CMK (cell line): ENCODE data around the gene IGFLR1.

ENCODE experiments used
- DNase-seq: peaks from one replicate; pipeline ENCODE4 v3.0.0-alpha.2; 2010; ENCODE audit warnings: low read depth

The IGFLR1 gene

DNA sequence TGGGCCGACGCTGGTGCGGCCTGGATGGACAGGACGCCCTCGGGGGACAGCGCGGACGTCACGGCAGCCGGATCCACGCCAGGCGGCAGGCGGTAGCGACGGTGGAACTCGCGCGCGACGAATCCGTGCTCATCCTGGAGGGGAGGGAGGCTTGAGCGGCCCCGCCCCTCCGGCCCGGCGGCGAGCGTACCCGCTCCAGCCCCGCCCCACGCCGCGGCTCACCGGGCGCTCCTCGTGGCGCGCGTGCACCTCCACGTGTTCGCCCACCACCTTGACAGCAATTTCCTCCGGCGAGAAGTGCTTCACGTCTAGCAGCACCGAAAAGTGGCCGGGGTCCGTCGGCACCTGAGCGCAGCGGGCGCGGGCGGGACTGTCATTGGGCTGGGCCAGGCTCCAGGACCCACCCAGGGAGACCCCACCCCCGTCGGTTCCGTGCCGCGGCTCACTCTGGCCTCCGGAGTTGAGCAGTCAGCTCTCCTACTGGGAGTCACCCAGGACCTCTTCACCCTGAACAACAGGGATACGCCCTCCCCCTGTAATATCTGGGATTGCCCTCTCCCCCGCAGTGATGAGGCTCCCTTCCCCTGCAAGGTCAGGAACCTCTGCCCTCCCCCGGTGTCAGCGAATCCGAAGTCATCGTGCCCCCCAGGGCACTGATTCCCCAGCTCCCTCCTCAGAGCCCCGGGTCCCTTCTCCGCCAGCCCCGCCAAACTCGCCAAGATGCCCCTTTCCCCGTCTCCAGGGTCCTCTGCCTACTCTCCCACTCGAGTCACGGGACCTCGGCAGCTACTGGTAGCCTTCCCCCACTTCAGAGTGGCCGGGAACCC lies 13.5 kb upstream of the IGFLR1 start:
- DNase-seq = no peak

DNA sequence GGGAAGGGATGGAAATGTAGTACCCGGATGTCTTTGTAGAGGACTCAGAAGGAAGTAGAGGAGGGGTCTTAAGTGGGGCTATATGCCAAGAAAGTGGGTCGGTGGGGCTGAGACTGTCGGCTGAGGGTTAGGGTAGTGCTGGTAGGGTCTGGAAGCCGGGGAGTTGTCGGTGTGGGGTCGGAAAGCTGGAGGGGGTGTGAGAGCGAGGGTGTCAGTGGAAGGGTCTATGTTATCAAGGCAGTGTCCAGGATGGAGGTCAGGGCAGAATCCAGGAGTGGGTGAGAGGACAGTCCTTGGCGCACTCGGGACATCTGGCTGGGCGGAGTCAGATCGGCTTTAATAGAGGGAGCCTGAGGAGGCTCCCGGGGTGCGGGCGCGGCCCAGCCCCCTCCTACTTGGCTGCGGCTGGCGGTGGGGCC lies 12.9 kb upstream of the IGFLR1 start:
- no peak for DNase-seq

DNA sequence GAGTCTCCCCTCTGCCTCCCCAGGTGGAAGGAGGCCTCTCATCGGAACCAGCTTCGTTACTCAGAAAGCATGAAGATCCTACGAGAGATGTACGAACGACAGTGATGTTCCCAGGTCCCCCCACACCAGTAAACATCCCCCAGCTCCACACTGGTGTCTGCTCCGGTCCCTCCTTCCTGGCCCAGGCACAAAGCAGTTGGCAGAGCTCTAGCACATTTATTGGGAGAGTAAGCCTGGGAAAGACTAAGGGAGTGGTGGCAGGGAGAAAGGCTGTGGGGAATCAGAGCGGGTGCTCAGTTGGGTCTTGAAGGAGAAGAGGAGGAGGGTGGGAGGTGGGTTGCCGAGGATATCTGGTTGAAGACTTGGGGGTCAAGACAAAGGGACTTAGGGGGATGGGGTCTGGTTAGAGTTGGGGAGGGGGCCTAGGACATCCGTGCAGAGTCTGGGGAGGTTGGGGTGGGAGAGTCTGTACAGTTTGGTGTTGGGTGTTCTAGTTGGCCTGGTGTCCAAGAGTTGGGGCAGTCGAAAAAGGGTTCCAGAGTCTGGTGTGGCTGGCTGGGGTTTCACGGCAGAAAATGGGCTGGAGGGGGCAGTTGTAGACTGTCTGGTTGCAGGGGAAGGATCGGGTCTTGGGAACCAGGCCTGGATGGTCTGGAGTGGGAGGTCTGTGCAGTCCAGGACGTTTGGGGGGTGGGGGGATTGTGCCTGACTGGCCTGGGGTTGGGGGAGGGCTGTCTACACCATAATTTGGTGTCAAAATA lies 12.3 kb upstream of the IGFLR1 start:
- DNase-seq = no peak

DNA sequence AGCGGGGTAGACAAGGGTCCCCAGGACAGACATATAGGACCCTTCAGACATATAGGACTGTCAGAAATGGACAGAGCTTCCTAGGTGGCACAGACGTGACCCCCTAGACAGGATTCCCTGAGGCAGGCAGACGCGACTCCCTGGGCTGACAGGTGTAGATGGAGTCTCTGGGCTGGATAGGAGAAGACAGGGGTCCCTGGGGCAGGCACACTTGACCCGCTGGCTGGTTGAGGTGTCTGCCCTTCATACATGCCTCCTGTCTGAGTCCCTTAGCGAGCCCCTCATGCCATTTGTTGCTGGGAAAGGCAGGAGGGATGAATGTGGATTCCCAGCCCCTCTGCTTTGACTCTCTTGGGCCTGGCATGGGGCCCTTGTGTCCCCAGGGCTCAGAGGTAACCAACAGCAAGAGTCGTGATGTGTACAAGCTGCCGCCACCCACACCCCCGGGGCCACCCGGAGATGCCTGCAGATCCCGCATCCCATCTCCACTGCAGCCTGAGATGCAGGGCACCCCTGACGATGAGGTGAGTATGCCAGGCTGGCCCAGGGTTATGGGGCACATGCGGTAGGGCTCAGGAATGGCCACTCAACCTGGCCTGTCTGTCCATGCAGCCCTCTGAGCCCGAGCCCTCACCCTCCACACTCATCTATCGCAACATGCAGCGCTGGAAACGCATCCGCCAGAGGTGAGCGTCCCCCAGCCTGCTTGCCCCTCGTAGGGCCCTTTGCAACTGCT lies 11.6 kb upstream of the IGFLR1 start:
- no peak for DNase-seq

DNA sequence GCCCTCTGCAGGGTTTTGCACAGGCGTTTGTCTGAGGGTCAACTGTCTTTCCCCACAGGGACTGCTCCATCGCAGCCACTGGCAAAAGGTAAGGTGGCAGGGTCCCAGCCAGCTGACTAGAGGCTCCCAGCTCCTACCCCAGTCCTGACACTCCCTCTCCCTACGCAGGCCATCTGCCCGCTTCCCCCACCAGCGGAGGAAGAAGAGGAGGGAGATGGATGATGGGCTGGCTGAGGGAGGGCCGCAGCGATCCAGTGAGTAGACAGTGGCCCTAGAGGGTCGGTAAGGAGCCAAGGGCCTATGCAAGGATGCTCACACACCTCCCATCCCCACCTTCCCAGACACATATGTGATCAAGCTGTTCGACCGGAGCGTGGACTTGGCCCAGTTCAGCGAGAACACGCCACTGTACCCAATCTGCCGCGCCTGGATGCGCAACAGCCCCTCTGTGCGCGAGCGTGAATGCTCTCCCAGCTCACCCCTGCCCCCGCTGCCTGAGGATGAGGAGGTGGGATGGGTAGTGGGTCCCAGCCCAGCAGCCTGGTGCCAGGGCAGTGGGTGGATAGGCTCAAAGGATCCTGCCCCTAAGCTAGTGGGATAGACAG lies 10.6 kb upstream of the IGFLR1 start:
- DNase-seq = no peak

DNA sequence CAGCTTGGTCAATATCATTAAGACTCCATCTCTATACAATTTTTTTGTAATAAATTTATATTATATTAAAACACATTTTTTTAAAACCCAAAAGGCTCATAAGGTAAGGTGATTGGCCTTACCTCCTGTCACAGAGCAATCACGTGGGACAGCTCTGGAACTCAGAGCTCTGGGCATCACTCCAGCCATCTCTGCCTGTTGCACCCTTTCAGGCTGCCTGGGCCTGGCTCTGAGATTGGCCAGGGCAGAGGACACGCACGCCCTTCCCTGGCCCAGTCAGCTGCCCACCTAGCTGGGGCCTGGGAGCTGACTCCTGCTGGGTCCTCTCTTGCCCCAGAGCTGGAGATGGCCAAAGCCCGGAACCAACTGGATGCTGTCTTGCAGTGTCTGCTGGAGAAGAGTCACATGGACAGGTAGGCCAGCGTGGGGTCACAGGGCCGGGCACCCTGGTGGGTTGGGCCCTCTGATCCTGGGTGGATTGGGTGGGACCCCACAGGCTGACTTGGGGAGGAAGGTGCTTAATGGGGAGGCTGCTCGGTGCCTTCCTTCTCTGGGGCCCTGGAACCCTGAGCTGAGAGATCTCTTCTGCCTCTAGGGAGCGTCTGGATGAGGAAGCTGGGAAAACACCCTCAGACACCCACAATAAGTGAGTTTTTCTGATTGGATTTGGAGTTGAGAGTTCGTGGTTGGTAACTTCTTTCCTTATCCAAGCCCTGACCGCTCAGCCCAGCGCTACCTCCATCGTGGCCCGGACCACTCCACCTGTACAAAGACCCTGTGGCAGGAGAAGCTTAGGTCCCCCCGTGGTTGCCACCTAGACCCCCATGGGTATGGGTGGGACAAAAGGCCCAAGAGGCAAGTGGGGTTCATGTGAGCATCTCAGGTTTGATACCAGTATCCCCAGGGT lies 9.8 kb upstream of the IGFLR1 start:
- DNase-seq = no peak

DNA sequence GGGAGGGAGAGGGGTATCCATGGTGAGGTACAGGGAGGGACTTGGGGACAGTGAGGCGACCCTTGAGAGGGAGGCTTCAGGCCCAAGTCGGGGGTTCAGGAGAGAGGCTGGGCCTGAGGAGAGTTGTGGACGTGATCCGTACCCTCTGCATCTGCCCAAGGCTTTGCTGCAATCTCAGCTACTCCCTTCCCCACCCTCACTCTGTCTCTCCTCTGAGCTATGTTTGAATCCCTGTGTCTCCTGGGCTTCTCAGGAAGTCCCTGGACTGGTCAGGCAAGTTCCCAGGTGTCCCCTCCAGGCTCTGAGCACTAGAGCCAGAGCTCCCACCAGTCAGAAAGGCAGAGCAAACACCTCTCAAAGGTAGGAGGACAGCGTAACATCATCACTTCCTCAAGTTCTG lies 7.9 kb upstream of the IGFLR1 start:
- no peak for DNase-seq

DNA sequence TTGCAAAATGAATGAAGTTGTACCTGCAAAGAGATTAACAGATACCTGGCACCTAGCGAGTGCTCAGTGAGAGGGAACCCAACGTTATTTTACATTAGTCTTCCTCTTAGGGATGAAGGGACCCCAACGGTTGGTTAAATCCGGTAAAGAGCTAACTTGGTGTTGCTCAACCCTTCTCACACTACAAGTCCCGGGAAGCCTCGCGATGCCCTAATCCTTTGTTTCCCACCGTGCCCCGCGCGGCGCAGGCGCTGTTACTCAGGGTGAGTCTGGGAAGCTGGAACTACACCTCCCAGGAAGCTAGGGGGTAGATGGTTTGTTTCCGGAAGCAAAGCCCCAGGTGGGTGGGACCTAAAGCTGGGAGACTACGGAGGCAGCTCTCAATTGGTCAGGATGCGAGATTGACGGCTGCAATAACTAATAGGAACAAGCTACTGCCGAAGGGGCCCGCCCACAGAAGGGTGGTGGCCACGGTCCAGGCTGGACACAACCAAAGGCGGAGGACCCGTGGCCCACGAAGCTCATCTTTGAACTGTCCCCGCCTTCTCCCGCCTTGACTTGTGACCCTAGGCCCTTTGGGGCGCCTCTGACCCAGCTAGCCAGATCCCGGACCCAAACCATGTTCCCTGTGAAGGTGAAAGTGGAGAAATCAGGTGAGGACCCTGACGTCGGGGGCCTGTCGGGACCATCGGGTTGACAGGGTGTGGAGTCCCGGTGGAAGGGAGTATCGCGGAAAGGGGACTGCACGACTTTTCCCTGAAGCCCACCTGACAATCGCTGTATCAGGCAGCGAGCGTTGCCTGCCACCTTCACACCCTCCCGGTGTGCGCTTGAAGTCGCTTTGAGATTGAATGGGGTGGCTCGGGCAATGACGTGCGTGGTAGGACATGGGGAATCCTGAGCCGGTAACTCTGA lies 6.1 kb upstream of the IGFLR1 start, which contains the start of gene LIN37:
LIN37 (plus strand) TSS at position 471 of the 915 bp plus-strand sequence; CDS start at position 620, 149 bp downstream.
- peak; percentile 99 for DNase-seq

DNA sequence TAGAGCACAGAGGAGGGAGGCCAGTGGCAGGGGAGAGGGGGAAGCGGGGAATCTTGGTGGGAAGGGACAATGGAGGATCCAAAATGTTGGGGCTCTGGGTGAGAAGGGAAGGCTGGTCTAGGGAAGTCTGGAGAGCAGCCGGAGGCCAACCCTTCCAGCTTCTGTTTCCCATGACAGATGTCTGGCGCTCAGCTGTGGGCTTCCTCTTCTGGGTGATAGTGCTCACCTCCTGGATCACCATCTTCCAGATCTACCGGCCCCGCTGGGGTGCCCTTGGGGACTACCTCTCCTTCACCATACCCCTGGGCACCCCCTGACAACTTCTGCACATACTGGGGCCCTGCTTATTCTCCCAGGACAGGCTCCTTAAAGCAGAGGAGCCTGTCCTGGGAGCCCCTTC lies 4.3 kb upstream of the IGFLR1 start:
- no peak for DNase-seq

DNA sequence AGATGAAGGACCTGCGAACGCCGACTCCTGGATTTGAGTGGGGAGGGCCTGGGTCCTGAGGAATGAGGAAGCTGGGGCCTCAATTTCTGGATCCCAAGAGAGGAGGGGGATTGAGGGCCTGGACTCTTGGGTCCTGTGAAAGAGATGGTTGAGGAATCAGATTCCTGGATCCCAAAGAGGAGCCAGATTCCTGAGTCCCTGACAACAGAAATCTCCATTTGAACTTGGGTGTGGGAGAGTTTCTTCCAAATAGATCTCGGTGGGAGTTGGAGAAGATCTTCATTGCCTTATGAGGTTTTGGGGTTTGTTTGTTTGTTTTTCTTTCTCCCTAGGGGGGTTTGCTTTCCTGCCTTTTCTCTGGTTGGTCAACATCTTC lies 3.8 kb upstream of the IGFLR1 start:
- DNase-seq = no peak

DNA sequence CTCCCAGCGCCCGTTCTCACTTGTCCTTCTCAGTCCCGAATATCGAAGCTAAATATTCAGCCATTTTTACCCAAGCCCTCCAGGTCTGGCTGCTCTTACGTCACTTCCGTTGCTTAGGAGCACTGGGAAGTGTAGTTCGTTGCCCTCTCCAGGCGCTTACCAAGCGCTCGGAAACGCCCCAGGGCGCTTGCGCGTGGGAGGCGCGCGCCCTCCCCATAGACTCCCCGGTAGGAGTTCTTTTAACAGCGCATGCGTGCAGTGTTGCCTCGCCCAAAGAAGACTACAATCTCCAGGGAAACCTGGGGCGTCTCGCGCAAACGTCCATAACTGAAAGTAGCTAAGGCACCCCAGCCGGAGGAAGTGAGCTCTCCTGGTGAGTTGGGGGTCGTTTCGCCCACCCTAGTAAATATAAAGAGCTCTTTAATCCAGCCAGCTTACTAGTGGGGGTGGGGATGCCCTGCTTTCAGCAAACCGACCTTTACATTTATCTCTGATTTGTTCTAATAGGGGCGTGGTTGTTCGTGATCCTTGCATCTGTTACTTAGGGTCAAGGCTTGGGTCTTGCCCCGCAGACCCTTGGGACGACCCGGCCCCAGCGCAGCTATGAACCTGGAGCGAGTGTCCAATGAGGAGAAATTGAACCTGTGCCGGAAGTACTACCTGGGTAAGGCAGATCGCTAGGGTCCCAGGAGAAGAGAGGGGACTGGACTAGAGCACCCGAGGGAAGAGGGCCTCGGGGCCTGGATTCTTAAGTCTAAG lies 3.3 kb upstream of the IGFLR1 start, which contains the start of the genes PSENEN and U2AF1L4:
PSENEN (plus strand) TSS at position 324 of the 759 bp plus-strand sequence; CDS start at position 604, 280 bp downstream.
U2AF1L4 (minus strand) TSS at position 91 of the 759 bp plus-strand sequence; CDS start at position 64, 27 bp downstream.
- DNase-seq = peak; percentile 99

DNA sequence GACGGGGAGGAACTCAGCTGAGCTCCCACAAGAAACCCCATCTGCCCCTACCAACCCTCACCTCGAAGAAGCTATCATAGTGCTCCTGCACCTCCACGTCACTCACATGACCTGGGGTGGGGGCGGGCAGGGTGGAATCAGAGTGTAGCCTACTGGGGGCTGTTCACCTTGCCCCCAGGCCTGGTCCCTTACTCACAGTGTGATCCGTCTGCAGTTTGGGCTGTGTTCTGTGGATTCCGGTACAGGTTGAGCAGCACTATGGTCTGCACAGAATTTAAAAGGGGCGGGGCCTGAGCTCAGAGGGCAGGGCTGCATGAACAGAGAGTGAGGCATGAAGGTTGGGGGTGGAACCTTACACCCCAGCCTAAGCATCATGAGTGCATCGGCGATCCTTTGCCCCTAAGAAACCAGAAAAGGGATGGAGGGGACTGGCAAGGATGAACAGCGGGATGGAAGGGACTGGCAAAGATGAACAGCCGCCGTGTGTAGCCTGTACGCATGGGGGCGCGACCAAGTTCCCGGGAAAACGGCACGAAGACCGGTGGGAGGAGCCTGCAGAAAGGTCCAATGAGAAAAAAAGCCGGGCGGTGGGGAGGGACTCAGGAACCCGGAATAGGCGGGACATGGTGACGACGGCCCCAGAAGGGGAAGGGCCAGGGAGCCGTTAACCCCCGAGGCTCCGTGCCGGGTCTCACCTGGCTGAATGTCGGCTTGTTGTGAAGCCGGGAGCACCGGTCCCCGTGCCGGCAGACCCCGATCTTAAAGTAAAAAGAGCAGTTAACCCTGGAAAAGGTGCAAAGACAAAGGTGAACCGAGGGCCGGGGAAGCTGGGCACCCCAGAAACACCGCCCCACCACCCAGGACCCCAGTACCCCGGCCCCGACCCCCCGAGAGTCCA lies 2.4 kb upstream of the IGFLR1 start:
- peak; percentile 86 for DNase-seq

DNA sequence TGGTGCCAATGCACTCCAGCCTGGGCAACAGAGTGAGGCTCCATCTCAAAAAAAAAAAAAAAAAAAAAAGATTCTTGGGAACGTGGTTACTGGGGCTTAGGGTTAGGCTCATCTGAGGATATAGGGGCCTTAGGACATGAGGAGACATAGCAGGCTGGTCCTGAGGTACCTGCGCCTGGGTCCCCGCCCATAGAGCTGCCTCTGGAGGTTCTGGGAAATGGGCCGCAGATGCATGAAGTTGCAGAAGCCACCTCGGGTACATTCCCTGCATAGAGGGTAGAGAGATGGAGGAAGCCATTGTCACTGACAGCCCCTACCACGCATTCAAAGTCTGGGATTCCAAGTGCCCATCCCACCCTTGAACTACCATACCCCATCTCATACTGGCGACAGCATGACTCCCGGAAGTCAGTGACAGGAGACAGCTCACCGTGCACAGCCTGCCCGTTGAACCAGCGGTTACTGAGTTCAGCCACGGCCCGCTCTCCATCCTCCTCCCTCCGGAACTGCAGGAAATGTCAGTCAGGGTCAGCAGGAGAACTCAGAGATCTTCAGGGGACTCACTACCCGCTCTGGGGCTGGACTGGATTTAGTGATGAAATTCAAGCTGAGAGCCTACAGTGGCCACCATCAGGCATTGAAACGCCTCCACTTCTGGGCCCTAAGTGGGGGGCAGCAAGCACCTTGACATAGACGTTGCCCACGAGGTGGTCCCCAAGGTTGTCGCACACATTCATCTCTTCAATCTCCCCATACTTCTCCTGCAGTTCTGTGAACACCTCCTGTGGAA lies 1.6 kb upstream of the IGFLR1 start:
- DNase-seq = no peak

DNA sequence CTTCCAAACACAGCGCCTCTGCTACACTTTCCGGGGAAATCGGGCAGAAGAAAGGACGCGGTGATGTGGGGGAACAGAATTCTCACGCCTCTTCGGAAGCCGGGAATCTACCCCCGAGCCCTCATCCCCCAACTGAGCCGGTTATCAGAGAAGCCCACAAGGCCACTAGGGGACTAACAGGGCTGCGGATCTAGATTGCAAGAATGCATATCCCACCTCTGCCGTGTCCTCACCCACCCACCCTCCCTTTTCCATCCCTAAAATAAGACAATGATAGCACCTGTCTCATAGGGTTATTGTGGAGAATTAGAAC lies 1.1 kb downstream of the IGFLR1 start:
- DNase-seq = no peak

DNA sequence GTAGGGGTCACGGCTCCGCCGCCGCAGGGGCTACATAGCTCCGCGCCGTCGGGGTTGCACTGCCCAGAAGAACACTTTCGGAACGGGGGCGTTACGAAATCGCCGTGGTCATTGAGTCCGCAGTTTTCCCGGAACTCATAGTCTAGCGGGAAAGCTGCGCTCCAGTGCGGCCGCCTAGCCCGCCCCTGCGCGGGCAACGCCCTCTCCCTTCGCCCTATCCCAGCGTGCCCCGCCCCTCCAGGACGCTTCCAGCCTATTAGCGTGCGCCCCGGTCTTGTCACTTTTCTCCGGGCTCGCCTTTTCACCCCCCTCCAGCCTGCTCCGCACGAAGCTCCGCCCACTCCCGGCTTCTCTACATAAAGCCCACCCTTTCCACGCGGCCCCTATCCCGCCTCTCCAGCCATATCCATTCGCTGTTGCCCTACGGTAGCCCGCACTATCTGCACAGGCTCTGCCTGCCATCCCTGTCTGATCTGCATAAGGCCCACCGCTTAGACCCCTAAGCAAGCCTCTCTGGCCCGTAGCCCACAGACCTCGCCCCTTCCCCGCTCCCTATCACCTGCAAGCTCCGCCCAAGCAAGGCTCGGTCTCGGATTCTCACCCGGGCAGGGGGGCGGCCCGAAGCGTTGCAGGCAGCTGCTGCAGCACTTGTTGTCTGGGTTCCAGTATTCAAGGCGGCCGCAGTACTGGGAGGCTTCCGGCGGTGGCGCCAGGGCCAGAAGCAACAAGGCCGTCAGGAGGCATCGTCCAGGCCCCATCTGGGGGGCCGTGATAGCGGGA lies 1.6 kb downstream of the IGFLR1 start:
- peak; percentile 89 for DNase-seq

DNA sequence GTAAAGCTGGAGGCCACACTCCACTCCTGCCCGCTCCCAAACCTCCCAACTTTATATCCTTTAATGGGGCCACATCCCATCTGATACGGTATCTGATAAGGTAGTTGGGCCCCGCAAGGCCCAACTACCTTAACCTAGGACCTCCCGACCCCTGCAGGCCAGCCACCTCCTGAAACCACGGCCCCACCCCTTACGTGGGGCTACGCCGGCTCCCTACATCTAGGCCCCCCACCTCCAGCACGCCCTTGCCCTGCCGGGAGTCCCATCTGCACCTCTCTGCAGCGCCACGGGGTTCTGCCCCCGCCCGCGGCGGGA lies 2.2 kb downstream of the IGFLR1 start:
- DNase-seq = no peak
